GM21360 (cell line): Measurements from ENCODE around the gene SPECC1.
"Not testable (repeated sequence)": the region's sequence is repeated elsewhere in the genome, so short reads cannot be mapped to it uniquely, and the experiment has no call there.

Experiments
- ATAC-seq: cut with Tn5 transposase; IDR thresholded peaks from one replicate; pipeline ENCODE4 v1.9.1; 2021; ENCODE audit warnings: mild to moderate bottlenecking, moderate library complexity; ENCODE audit not compliant: unreplicated experiment

The SPECC1 gene

DNA sequence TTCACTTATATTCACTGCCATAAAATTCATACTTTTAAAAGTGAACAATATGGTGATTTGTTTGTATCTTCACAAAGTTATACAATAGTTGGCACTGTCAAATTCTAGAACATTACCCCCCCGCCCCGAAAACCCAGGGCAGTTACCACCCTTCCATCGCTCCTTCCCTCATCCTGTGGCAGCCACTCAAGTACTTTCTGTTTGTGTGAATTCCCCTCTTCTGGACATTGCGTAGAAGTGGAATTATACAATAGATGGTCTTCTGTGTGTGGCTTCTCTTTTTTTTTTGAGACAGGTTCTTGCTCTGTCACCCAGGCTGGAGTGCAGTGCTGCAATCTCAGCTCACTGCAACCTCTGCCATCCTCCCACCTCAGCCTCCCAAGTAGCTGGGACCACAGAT lies 58.6 kb downstream of the SPECC1 start:
- no peak for ATAC-seq

DNA sequence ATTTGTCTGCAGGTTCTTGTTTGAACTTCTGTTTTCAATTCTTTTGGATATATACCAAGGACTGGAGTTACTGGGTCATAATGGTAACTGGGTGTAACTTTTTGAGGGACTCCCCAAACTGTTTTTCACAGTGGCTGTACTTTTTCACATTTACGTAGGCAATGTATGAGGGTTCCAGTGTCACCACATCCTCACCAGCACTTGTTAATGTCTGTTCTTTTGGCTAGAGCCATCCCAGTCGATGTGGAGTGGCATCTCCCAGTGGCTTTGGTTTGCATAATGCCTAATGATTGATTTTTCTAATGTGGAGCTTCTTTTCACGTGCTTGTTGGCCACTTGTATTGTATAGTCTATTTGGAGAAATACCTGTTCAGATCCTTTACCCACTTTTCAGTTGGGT lies 59.3 kb downstream of the SPECC1 start:
- no peak for ATAC-seq

DNA sequence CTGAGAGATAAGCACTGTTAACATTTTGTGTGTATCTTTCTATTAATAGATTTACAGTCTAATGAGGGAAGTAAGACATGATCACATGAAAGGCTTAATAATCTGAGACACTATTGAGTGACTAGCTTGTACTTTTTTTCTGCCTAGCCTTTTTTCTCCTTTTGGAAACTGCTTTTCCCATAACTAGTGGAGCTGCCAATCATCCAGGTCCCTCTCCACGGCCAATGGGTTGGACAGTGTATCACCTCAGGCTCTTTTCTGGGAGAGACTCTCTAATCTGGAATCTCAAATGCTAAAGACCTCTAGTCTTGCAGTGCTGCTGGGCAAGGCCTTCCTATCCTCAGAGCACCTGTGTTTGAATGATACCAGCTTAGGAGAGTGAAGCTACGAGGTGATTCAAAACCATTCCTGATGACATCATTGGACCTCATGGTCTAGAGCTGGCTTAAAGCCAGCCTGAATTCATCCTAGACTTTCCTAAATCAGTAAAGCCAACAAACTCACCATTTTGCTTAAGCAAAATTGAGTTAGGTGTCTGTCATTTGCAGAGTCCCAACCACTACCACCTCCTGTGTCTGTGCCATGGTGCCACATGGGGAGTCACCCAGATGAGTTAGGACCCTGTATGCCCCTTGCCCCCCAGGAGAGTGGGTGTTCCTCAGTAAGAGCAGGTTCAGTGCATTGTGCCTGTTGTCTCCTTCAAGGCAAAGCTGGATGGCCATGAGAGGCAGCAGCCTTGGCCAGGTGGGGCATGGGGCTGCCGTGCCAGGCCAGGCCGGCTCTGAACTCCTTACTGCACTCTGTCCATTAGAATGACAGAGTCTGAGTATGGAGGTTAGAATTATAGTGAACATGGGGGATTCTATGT lies 62.9 kb downstream of the SPECC1 start:
- no peak for ATAC-seq

DNA sequence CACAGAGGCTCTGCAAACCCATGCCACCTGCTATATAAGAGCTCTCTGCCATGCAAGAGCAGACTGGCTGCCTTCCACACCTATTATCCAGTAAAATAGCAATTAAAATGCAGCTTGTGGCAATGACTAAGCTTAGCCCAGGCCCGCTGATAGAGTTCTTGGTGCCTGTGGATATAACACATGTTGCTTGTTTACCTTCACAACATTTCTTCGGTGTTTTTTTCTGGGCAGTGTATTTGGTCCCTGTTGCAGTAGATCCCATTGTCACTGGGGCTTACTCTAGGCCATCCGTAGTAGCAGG lies 63.5 kb downstream of the SPECC1 start:
- ATAC-seq, result no peak

DNA sequence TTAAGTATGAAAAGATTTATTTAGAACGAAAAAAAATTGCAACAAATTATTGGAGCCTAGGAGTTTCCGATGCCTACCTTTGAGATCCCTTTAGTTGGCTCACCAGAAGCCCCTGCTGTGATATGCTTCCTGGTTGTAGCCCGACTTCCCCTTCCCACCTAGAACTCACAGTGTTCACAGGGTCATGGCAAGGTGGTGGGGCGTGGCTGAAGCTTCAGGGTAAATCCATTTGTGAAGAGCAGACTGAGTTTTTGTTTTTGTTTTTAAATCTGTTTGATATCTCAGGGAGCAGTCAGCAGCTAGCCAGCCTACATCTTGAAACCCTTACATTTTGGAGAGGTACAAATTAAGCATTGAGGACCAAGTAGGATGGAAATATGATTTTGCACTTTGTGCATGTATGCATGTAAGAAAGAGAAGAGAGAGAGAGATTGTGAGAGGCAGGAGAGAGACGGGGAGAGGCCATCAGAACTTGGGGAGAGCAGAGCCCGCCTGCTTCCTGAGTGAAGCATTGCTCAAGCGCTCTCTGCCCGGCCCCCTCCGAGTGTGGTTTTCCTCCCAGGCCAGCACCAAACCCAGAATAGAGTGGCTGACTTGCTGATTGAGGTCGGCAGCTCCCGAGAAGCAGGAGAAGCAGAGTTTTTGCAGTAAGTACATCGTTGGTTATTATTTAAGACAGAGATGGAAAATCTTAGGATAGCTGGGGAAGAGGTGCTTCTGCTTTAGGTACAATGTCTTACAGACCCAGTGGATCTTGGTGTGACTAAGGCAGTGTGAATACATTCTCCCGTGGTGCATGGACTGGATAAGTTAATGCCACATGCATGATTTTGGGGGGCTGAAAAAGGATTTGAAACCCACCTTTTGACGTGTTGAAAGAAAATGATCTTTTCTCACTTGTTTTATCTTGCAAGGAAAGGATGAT lies 64.2 kb downstream of the SPECC1 start:
- no peak for ATAC-seq

DNA sequence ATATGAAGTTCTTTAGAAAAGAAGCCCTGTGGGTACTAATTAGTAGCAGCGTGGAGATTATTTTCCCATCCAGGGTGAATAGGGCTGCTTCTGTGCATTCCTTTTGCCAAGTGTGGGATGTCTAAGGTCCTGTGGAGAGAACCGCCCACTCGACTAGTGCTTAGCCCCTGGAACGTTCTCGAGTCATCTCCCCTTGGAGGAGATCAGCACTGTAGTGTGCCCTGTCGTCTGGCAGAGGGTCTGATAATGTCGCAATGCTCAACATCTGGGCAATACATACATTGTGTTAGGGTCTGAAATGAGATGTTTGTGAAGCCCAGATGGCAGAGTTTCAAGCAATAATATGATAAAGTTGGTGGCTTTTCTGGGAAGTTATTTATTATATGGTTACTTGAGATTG lies 64.8 kb downstream of the SPECC1 start:
- ATAC-seq, result no peak

DNA sequence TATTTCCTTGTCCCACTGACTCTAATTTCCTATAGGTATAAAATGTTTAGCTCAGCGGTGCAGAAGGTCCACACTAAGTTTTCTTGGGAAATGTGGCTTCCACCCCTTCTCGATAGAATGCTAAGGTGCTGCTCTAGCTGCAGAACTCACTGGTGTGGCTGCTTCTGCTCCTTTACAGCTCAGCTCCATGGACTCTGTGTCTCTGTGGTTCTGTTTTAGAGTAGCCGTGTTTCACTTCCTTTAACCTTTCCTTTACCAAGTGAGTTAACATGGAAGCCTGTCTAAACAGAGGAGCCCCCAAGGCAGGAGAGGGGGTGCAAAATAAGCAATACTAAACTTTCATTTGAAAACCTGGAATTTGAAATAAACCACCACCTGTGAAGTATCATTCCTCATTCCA lies 65.3 kb downstream of the SPECC1 start:
- ATAC-seq, result no peak

DNA sequence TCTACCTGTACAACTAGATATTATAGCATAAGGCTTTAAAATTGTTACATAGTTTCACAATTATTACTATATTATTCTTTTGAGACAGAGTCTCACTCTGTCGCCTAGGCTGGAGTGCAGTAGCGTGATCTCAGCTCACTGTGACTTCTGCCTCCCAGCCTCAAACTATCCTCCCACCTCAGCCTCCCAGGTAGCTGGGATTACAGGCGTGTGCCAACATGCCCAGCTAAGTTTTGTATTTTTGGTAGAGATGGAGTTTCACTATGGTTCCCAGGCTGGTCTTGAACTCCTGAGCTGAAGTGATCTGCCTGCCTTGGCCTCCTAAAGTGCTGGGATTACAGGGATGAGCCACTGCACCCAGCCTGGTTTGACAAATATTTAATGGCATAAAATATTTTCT lies 67.0 kb downstream of the SPECC1 start:
- not testable (repeated sequence) for ATAC-seq

DNA sequence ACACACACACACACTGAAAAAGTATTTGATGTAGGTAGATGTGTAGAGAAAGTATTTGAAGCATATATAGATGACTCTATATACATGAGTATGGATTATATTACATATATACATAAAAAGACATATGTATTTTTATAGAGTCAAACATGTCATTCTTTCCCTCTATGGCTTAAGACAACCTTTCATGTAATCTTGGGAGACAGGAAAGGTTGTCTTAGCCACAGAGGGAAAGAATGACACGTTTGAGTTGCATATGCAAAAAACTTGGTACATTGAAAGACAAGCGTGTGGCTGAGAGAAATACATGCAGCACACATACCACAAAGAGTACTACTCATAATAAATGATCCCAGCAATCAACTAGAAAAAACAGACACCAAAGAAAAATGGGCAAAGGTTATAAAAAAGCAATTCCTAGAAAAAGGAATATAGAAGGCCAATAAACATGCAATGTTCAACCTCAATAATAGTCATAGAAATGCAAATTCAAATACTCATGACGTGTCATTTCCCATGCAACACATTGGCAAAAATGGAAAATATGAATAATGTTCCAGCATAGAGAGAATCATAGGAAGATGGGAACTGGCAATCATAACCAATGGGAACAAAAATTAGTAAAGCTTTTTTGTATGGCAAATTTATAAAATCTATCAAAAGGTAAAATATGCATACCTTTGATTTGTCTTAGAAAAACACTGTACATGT lies 69.0 kb downstream of the SPECC1 start:
- no peak for ATAC-seq

DNA sequence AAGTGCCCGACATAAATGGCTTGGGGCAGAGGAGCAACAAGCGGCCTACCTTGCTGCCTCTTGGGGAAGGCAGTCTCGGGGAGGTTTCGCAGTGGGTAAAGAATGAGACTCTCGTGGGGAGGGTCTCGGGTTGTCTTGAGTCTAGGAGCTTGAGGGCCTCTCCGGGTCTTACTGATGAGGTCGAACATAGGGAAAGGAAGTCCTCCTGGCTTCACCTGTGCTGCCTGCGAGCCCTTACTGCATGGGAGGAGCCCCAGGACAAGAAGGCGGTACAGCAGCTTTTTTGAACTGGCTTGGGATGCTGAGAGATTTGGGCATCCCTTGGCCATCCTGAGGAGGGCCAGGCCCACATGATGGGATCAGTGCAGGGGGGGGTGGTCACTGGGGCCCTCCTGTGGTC lies 71.4 kb downstream of the SPECC1 start:
- ATAC-seq, result no peak

DNA sequence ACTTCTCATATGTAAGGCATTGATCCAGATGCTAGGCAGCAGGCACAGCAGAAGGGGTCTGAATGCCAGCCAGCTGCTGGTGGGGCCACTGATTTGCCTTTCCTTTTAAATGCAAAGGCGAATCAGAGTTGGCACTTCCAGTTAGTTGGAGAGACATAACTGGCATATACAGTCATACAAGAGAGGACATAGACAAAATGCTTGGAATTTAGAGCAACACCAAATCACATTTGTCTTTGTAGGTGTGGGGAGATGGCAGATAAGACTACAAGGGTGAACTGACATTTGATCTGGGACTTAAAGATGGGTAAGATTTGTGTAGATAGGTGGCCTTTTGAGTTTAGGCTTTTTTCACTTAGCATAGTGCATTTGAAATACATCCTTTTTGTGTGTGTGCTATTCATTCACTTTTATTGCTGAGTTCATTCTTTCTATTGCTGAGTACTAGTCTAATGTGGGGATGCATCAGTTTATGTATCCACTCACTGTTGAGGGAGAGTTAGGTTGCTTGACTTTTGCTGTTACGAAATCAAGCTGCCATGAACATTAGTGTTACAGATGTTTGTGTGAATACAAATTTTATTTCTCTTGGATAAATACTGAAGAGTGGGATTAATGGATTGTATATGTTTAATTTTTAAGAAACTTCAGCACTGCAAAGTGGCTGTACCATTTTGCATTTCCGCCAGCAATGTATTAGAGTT lies 74.1 kb downstream of the SPECC1 start:
- ATAC-seq, result no peak

DNA sequence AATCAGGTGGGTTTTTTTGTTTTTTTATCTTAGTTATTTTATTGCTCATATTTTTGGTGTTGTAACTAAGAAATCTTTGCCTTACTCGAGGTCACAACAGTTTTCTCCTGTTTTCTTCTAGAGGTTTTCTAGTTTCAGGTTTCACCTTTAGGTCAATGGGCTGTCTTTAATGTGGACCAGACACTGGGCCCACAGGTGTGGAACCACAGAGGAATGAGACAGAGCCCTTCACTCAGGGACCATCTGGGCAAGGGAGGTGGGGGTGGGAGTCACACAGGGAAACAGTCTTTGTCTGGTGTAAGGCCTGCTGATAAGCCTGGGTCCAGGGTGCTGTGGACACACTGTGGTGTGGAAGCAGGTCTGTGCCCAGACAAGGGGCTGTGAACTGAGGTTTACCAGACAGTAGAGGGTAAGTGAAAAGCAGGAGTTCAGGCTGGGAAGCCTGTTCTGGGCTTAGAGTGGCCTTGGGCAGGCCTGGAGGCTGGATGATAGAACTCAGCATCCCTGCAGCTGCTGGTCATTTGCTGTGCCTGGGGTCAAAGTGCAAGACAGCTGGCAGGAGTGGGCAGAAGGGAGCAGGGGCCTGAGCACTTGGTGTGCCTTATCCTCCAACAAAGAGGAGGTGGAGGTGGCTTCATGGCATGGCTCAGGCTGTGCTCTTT lies 75.6 kb downstream of the SPECC1 start:
- ATAC-seq, result no peak

DNA sequence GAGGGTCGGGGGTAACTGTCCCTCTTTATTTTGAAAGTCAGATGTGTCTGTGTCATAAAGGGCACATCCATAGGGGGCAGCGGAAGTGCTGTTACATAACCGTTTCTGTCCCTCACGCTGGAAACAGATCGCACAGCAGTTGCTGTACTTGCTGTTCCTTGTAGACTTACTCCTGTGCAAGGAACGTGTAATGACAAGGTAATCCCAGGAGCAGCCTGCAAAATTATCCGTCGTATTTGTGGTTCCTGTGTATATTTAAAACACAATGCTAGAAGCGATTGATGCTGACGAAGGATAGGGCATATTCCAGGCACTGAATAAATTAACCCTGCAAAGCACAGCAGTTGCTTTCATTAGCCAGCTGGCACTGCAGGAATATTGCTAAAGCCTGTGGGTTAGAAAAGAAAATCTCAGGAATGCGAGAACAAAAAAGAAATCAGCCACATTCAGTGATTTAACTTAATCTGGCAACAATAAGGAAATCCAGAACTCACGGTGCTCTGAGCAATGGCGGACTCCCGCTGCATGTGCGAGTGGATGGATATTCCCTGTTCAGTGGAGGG lies 76.2 kb downstream of the SPECC1 start:
- no peak for ATAC-seq

DNA sequence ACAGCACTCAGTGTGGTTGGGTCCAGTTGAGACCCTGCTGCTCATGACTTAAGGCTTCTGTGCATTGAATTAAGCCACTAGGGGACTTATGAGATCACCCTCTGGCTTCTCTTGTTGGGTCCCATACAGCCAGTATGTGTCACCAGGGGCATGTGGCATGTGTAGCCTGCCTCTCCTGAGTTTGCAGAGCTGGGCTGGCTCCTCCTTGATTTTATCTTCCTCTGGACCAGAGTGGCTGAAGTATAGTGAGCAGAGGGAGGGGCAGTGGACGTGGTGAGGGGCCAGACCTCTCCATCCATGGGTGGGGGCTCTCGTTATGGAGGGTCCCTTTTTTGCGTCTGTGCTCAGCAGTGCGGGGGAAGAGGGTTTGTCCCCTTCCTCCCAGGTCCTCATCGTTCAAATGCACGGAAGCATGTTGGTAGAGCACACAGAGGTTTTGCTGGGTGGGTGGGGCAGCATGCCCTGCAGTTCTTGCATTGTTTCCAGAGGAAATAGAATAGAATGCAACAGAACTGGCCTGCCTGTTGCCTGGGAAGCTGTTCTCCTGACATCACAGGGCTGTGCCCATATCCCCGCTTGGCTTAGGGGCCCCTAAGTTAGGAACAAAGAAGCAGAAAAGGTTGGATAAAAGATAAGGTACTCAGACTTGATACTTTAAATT lies 77.4 kb downstream of the SPECC1 start:
- no peak for ATAC-seq

DNA sequence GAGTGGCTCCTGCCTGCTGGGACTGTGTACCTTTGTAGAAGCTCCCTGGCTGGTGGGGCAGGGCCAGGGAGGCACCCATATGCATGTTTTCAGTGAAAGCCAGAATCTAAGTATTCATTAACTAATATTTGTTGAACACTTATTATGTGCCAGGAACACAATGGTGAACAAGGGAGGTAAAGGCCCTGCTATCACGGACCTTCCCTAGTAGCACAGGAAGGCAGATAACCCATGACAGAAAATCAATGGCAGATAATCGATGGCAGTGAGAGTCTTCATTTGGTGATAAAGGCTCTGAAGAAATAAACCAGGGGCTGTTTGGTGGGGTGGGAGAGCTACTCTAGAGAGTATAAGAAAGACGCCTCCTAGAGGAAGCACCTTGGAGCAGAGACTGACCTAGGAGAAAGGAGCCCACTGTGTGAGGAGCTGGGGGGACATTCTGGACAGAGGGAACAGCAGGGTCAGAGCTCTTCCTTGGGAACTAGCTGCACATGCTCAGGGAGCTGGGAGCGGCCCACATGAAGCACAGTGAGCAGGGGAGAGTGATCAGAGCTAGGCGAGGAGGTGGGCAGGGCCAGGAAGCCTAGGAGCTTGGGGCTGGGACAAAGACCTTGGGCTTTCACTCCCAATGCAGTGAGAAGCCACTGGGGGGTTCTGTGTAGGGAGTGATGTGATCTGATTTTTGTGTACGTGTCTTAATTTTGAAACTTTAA lies 78.5 kb downstream of the SPECC1 start:
- no peak for ATAC-seq

DNA sequence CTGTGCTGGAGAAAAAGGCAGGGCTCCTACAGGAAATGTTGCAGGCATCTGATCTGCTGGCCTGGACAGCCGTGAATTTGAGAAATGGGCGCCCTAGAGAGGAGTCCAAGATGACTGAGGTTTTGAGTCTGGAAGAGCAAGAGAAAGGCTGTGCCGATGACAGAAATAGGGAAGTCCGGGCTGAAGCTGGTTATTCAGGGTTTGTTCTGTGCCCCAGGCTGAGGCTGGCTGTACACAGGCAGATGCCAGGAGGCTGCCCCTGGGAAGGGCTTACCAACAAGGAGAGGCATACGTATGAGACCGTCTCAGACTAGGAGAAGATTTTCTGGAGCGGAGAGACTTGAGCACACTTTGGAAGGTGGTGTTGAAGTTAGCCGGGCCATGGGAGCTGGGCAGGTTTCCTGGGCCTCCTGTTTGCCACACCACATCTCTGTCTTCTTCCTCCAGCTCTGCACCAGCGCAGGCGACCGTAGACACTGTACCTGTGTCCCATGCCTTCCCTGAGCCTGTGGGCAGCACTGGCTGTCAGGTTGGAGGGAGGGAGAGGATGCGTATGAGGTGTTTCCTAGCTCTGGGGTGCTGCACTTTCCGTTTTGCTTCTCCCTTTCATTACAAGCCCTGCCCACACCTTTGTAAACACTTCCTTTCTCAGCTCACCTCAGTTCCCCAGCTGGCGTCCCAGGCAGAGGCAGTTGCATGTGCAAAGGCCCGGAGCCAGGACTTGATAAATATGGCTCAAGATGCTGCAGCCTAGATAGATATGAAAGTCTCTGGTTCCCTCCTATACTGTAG lies 80.8 kb downstream of the SPECC1 start:
- no peak for ATAC-seq

DNA sequence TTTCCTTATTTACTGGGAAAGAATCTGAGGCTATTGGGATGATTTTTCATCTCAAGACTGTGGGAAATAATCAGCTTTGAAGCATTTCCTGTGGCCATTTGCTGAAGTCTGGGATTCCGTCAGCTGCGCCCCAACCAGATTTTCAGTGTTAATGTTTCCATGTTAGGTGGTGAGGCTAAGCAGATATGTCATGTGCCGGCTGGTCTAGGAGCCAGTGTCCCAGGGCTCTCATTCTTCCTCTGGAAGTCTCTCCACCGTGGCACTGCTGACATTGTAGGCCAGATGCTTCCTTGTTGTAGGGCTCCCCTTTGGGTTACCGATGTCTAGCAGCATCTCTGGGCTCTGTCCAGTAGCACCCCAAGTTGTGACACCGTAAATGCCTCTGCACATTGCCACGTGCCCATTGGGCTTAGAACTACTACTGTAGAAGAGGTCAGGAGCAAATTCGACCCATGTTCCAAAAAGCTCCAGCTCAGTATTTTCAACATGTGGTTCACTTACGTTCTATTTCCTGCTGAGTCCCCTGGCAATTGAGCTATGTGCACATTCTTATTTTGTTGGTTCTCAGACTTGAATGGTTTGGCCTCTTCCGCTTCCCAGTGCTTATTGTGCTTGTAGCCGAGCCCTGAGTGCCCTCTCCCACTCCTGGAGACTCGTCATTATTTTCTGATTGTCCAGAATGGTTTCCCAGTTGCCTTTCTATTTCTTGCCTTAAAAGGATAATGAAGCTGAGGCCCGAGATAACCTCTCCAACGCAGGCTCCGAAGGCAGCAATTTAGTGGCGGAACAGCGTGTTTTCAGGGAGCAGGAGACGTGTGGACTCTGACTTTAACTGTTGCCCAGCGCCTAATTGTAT lies 82.2 kb downstream of the SPECC1 start:
- no peak for ATAC-seq
